Heart left ventricle (tissue), 13 donors: ENCODE measurements around the gene RPUSD2.

Experiments used
- POLR2A ChIP-seq, 2 donors: fragments of 450-650 bp; IDR thresholded peaks; one replicate each; pipeline ENCODE4 v1.6.1; 2017; ENCODE audit warnings: antibody characterized with exemption in 2 of 2, mild to moderate bottlenecking in 2 of 2, moderate library complexity in 2 of 2
- TF ChIP-seq, protein P1 (sequence below), 12 donors: fragments of 200-600 bp; sonication (generic) in 4 of 12; IDR thresholded peaks; one replicate each; pipeline versions ENCODE4 v1.5.0 to v1.8.0; 2018 to 2022; ENCODE audit warnings: antibody characterized with exemption in 12 of 12, mild to moderate bottlenecking in 5 of 12
- donor health status: ischemic (EF 13 %, LVEDD 7.1; RV severe dilation, severe dysfunction).
- donor health status: DM: no; HTN: yes; CAD: no.
- donor health status: DM: no; HTN: no; CAD: no.
- donor health status: ischemic (EF 25% LVEDD 6.9; RV normal size, moderate dysfunction).
- donor health status: ischemic (EF 25% LVEDD 5.7; RV mildly dilated, moderate dysfunction).
- donor health status: ischemic (EF 35%, LVEDD 5.7; RV mildly dilated, moderate dysfunction).
- donor health status: nonischemic (EF 11% LVEDD 7.7; RV severe dilation, severe dysfunction).
- donor health status: DM: yes; HTN: yes; CAD: no.
- donor health status: PGD.
- donor health status: ischemic (EF 29% LVEDD 5.4; RV normal size, mild dysfunction).
- donor health status: nonischemic (EF 23%, LVEDD 6.1; RV moderate dilation, normal function).

DNA sequence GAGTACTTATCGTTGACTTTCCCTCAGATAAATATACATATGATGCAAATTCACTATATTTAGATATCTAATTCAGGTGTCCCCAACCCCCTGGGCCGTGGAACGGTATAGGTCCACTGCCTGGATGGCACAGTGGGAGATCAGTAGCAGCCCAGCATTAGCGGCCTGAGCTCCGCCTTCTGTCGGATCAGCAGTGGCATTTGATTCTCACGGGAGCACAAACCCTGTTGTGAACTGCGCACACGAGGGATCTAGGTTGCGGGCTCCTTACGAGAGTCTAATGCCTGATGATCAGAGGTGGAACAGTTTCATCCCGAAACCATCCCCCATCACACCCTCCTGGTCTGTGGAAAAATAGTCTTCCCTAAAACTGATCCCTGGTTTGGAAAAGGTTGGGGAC is 31.9 kb downstream of the RPUSD2 start:
- TF ChIP-seq, protein P1, sequence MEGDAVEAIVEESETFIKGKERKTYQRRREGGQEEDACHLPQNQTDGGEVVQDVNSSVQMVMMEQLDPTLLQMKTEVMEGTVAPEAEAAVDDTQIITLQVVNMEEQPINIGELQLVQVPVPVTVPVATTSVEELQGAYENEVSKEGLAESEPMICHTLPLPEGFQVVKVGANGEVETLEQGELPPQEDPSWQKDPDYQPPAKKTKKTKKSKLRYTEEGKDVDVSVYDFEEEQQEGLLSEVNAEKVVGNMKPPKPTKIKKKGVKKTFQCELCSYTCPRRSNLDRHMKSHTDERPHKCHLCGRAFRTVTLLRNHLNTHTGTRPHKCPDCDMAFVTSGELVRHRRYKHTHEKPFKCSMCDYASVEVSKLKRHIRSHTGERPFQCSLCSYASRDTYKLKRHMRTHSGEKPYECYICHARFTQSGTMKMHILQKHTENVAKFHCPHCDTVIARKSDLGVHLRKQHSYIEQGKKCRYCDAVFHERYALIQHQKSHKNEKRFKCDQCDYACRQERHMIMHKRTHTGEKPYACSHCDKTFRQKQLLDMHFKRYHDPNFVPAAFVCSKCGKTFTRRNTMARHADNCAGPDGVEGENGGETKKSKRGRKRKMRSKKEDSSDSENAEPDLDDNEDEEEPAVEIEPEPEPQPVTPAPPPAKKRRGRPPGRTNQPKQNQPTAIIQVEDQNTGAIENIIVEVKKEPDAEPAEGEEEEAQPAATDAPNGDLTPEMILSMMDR (IDR thresholded peaks at IDR 0.05) = no peak
- no peak for TF ChIP-seq POLR2A (IDR thresholded peaks at IDR 0.05)
